Measurements from ENCODE around the gene BUD31. TPM values are rescaled to one million over a fixed set of nuclear protein-coding genes. Genes with fewer than 3 reads are reported as not detected.
"Not testable (repeated sequence)": the region's sequence is repeated elsewhere in the genome, so short reads cannot be mapped to it uniquely, and the experiment has no call there.

The BUD31 gene
- total and polyA plus RNA-seq, 2 of the 13 experiments (the other 11 are each of a cell fraction or from before 2014, with no cell fraction given), result 35.1 to 79.1 TPM

DNA sequence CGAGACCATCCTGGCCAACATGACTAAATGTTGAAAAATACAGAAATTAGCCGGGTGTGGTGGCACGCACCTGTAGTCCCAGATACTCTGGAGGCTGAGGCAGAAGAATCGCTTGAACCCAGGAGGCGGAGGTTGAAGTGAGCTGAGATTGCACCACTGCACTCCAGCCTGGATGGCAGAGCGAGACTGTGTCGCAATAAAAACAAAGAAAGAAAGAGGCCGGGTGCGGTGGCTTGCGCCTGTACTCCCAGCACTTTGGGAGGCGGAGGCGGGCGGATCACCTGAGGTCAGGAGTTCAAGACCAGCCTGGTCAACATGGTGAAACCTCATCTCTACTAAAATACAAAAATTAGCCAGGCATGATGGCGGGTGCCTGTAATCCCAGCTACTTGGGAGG is 21.5 kb upstream of the BUD31 start:
- H3K4me1 ChIP-seq (ENCODE audit: insufficient read depth, low read length); H3K4me2 ChIP-seq (ENCODE audit: low read depth, low read length); H3K27me3 ChIP-seq (ENCODE audit: control insufficient read depth in 1 of 2, insufficient read depth in 2 of 2, low read length in 2 of 2); BruUV-seq (replicated peaks); H2AFZ ChIP-seq (ENCODE audit: low read length); H3K9ac ChIP-seq (ENCODE audit: insufficient read depth, low read depth, low read length); H3K79me2 ChIP-seq (ENCODE audit: insufficient read depth, low read length); ATAC-seq; H4K20me1 ChIP-seq (ENCODE audit: insufficient read depth, low read length); FAIRE-seq; H3K27ac ChIP-seq (ENCODE audit: extremely low read length, insufficient read depth, low read length); H3K4me3 ChIP-seq (replicated peaks in 1 of 3; ENCODE audit: insufficient read depth in 1 of 3, low read depth in 2 of 3, low read length in 3 of 3); DNase-seq (ENCODE audit: low spot score); H3K9me3 ChIP-seq (ENCODE audit: low read length); in situ Hi-C loops (cut with HindIII; ENCODE audit: extremely low pct_ligation_motif_present, low pct_unique_long_range_greater_than_20kb): not testable (repeated sequence)
- 0 out of 2 replicates have a peak, but pooled peaks have one; percentile 2 for TF ChIP-seq MIXL1 (CRISPR knock-in tag; IDR thresholded peaks at IDR 0.05)
- TF ChIP-seq, protein P1, sequence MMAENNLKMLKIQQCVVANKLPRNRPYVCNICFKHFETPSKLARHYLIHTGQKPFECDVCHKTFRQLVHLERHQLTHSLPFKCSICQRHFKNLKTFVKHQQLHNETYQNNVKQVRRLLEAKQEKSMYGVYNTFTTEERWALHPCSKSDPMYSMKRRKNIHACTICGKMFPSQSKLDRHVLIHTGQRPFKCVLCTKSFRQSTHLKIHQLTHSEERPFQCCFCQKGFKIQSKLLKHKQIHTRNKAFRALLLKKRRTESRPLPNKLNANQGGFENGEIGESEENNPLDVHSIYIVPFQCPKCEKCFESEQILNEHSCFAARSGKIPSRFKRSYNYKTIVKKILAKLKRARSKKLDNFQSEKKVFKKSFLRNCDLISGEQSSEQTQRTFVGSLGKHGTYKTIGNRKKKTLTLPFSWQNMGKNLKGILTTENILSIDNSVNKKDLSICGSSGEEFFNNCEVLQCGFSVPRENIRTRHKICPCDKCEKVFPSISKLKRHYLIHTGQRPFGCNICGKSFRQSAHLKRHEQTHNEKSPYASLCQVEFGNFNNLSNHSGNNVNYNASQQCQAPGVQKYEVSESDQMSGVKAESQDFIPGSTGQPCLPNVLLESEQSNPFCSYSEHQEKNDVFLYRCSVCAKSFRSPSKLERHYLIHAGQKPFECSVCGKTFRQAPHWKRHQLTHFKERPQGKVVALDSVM (CRISPR knock-in tag; IDR thresholded peaks at IDR 0.05), result peak; percentile 42; the same call in 1 of the 2 replicates
- 0 out of 2 replicates have a peak, but pooled peaks have one; percentile 25 for TF ChIP-seq SP4 (CRISPR knock-in tag; IDR thresholded peaks at IDR 0.05)
- TF ChIP-seq FLYWCH1 (CRISPR knock-in tag; IDR thresholded peaks at IDR 0.05), result peak; percentile 31; the same call in 1 of the 2 replicates
- TF ChIP-seq ZFY (CRISPR knock-in tag; IDR thresholded peaks at IDR 0.05), result 0 out of 2 replicates have a peak, but pooled peaks have one; percentile 8
- TF ChIP-seq, protein P2, sequence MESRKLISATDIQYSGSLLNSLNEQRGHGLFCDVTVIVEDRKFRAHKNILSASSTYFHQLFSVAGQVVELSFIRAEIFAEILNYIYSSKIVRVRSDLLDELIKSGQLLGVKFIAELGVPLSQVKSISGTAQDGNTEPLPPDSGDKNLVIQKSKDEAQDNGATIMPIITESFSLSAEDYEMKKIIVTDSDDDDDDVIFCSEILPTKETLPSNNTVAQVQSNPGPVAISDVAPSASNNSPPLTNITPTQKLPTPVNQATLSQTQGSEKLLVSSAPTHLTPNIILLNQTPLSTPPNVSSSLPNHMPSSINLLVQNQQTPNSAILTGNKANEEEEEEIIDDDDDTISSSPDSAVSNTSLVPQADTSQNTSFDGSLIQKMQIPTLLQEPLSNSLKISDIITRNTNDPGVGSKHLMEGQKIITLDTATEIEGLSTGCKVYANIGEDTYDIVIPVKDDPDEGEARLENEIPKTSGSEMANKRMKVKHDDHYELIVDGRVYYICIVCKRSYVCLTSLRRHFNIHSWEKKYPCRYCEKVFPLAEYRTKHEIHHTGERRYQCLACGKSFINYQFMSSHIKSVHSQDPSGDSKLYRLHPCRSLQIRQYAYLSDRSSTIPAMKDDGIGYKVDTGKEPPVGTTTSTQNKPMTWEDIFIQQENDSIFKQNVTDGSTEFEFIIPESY (CRISPR knock-in tag; IDR thresholded peaks at IDR 0.05), result peak; percentile 82; the same call in 1 of the 2 replicates
- peak; percentile 66; the same call in 1 of the 2 replicates for TF ChIP-seq CEBPB (IDR thresholded peaks at IDR 0.05; ENCODE audit: borderline replicate concordance, low read depth, low read length)
- TF ChIP-seq SALL1 (CRISPR knock-in tag; IDR thresholded peaks at IDR 0.05), result 0 out of 2 replicates have a peak, but pooled peaks have one; percentile 3
- peak; percentile 53; the same call in 1 of the 2 replicates for TF ChIP-seq CEBPG (CRISPR knock-in tag; IDR thresholded peaks at IDR 0.05)
- intact Hi-C loops (cut with micrococcal nuclease; ENCODE audit: unreplicated experiment), result loop anchor here (1.0 kb wide), 1 partner anchor 22 kb away; no protein-coding TSS in a partner anchor
- ChIA-PET CTCF (ENCODE audit: low intra/inter-chr PET ratio, low total read pairs) (interaction anchor here (2.2 kb wide), 1 partner anchor 22 kb away, joined by 18 read pairs; no protein-coding TSS in a partner anchor), POLR2A (interaction anchor here (0.7 to 1.7 kb wide), 3 partner anchors 13 to 21 kb away, joined by 3 to 5 read pairs (median 5); partner anchors contain the start of genes BUD31 and PDAP1)
- WGBS (ENCODE audit: low lambda C conversion rate), result 81% methylated on average over 14 of the region's 14 CpGs
- peaks cover 16 to 43% of the 10 kb centered on the region in 2 experiments for H3K36me3 ChIP-seq (replicated peaks in 1 of 2; ENCODE audit: control insufficient read depth in 1 of 2, insufficient read depth in 2 of 2, low read length in 2 of 2)

All from HepG2 (cell line).